ENCODE results near the gene GLO1. TPM values are rescaled to one million over a fixed set of nuclear protein-coding genes. Genes with fewer than 3 reads are reported as not detected.

The GLO1 gene
- total RNA-seq, 1 donor from 2014 or later = 52.0 TPM

GRCh38 chr6:38673397-38674165 is 29.4 kb downstream of the GLO1 start:
- POLR2A ChIA-PET = no interaction called here
- peak; percentile 38 for ATAC-seq (ENCODE audit: low read depth)

GRCh38 chr6:38671885-38672467 is 31.0 kb downstream of the GLO1 start:
- peak; percentile 66 for ATAC-seq (ENCODE audit: low read depth)
- POLR2A ChIA-PET = interaction anchor here (0.6 kb wide), 1 partner anchor 33 kb away, joined by 3 read pairs; no protein-coding TSS in a partner anchor
- peaks cover 5% of the 10 kb centered on the region for H3K9me3 Mint-ChIP-seq
- intact Hi-C loops (cut with micrococcal nuclease) = loop anchor here (2.0 to 10.0 kb wide), 7 partner anchors 33 to 1347 kb away; partner anchors contain the start of gene BTBD9
- CTCF ChIA-PET = interaction anchor here (1.6 kb wide), 1 partner anchor 14 kb away, joined by 3 read pairs; no protein-coding TSS in a partner anchor
- H3K4me1 Mint-ChIP-seq = peaks cover 41% of the 10 kb centered on the region
- H3K36me3 Mint-ChIP-seq (ENCODE audit: low read depth) = peaks cover 25% of the 10 kb centered on the region
- no peak for TF ChIP-seq CTCF (IDR thresholded peaks at IDR 0.05)
- no peak overlapping the region for H3K4me3 Mint-ChIP-seq
- no peak overlapping the region for H3K27ac Mint-ChIP-seq
- no peak for DNase-seq
- H3K27me3 Mint-ChIP-seq = no peaks in the 10 kb centered on the region

More at GRCh38 chr6:38673397-38674165, 29.4 kb downstream of the GLO1 start:
- Mint-ChIP-seq H3K36me3 (ENCODE audit: low read depth) (peaks cover 33% of the 10 kb centered on the region), H3K9me3 (peaks cover 5% of the 10 kb centered on the region), H3K27me3 (no peaks in the 10 kb centered on the region), H3K4me3 (peak overlapping the region; percentile 67), H3K27ac (peak overlapping the region; percentile 75), H3K4me1 (peaks cover 56% of the 10 kb centered on the region)
- DNase-seq = no peak
- intact Hi-C loops (cut with micrococcal nuclease) = loop anchor here (2.0 to 10.0 kb wide), 6 partner anchors 35 to 966 kb away; partner anchors contain the start of gene BTBD9
- no peak for TF ChIP-seq CTCF (IDR thresholded peaks at IDR 0.05)
- CTCF ChIA-PET = interaction anchor here (1.1 to 1.6 kb wide), 2 partner anchors 12 to 640 kb away, joined by 3 read pairs; no protein-coding TSS in a partner anchor

GRCh38 chr6:38658418-38659167 is 44.4 kb downstream of the GLO1 start:
- Mint-ChIP-seq H3K4me3 (no peak overlapping the region), H3K27ac (no peak overlapping the region), H3K27me3 (no peaks in the 10 kb centered on the region), H3K4me1 (no peaks in the 10 kb centered on the region), H3K9me3 (no peaks in the 10 kb centered on the region), H3K36me3 (ENCODE audit: low read depth) (peaks cover 11% of the 10 kb centered on the region)
- CTCF ChIA-PET = no interaction called here
- DNase-seq (no peak), ATAC-seq (ENCODE audit: low read depth) (no peak)
- intact Hi-C loops (cut with micrococcal nuclease) = no loop called here
- POLR2A ChIA-PET = no interaction called here
- no peak for TF ChIP-seq CTCF (IDR thresholded peaks at IDR 0.05)

GRCh38 chr6:38656896-38657295 is 46.0 kb downstream of the GLO1 start:
- no peaks in the 10 kb centered on the region for H3K9me3 Mint-ChIP-seq
- DNase-seq (no peak), ATAC-seq (ENCODE audit: low read depth) (no peak)
- no peak overlapping the region for H3K27ac Mint-ChIP-seq
- peaks cover 11% of the 10 kb centered on the region for H3K36me3 Mint-ChIP-seq (ENCODE audit: low read depth)
- CTCF ChIA-PET = no interaction called here
- no peak overlapping the region for H3K4me3 Mint-ChIP-seq
- intact Hi-C loops (cut with micrococcal nuclease) = no loop called here
- no peak for TF ChIP-seq CTCF (IDR thresholded peaks at IDR 0.05)
- H3K4me1 Mint-ChIP-seq = no peaks in the 10 kb centered on the region
- POLR2A ChIA-PET = no interaction called here
- no peaks in the 10 kb centered on the region for H3K27me3 Mint-ChIP-seq

- no peaks in the 10 kb centered on the region for H3K4me1 Mint-ChIP-seq
- ATAC-seq (ENCODE audit: low read depth) (no peak), DNase-seq (no peak)
- intact Hi-C loops (cut with micrococcal nuclease) = no loop called here
- no peak overlapping the region for H3K27ac Mint-ChIP-seq
- ChIA-PET POLR2A (no interaction called here), CTCF (no interaction called here)
- no peak for TF ChIP-seq CTCF (IDR thresholded peaks at IDR 0.05)
- H3K9me3 Mint-ChIP-seq = peaks cover 5% of the 10 kb centered on the region
- H3K27me3 Mint-ChIP-seq = no peaks in the 10 kb centered on the region
- H3K36me3 Mint-ChIP-seq (ENCODE audit: low read depth) = peaks cover 18% of the 10 kb centered on the region
- H3K4me3 Mint-ChIP-seq = no peak overlapping the region
Measured at GRCh38 chr6:38654263-38654662, 48.7 kb downstream of the GLO1 start.

Measured in activated B cell treated with CpG ODN at 0.5 μM for 24 hours (primary cell).